ENCODE measurements around the gene OR7C1.
"Not testable (repeated sequence)": the region's sequence is repeated elsewhere in the genome, so short reads cannot be mapped to it uniquely, and the experiment has no call there.

The OR7C1 gene

DNA sequence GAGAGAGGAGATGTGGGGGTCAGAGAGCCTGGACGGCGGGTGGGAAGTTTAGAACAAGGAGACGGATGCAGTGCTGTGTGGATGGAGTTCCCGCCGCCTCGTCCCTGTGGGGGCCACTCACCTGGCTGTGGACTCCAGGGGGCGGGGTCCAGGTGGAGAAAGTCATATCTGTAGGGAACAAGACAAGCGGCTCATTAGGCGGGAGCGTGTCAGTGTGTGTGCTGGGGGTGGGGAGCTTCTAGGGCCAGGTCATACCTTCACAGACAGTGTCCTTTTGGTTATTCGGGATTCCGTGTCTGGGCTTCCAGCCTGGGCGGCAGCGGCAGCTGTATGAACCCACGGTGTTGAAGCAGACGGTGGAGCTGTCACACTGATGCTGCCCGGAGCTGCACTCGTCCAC, 69.6 kb downstream of the OR7C1 start:
- H3K36me3 Mint-ChIP-seq (ENCODE audit: low read depth); H3K4me1 Mint-ChIP-seq (ENCODE audit: low read depth); H3K27ac Mint-ChIP-seq; H3K27me3 Mint-ChIP-seq (ENCODE audit: low read depth); H3K4me3 Mint-ChIP-seq; H3K9me3 Mint-ChIP-seq: not testable (repeated sequence)

DNA sequence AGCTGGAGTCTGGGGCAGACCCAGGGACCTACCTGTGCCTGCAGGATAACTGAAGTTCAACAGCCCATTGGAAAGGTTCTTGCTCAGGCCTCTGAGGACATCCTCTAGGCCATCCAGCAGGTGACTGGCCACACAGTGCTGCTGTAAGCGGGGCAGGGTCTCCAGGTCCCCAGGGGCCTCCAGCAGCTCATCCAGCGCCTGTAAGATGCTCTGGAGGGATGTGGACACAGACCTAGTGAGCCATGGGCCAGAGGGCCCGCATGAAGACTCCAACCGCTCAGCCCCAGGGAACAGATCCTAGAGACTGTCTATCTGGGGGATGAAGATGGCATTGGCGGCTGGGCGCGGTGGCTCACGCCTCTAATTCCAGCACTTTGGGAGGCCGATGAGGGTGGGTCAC, 70.6 kb downstream of the OR7C1 start:
- Mint-ChIP-seq H3K9me3 (no peaks in the 10 kb centered on the region), H3K27ac (no peak overlapping the region), H3K4me3 (no peak overlapping the region), H3K4me1 (ENCODE audit: low read depth) (no peaks in the 10 kb centered on the region), H3K27me3 (ENCODE audit: low read depth) (no peaks in the 10 kb centered on the region), H3K36me3 (ENCODE audit: low read depth) (peaks cover 2% of the 10 kb centered on the region)

DNA sequence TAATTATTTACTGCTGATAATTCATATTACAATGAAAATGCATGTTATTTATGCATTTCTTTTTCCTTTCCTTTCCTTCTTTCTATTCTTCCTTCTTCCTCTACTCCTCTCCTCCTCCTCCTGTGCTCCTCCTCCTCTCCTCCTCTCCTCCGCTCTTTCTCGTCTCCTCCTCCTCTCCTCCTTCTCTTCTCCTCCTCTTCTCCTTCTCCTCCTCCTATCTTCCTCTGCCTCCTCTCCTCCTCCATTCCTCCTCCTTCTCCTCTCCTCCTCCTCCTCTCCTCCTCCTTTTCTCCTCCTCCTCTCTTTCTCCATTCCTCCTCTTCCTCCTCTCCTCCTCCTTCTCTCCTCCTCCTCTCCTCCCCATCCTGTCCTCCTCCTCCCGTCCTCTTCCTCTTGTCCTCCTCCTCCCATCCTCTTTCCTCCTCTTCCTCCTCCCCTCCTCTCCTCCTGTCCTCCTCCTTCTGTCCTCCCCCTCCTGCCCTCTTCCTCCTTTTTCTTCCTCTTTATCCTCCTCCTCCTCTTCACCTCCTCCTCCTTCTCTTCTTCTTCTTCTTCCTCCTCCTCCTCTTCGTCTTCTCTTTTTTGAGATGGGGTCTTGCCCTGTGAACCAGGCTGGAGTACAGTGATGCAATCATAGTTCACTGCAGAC, 71.4 kb downstream of the OR7C1 start:
- Mint-ChIP-seq H3K27ac (no peak overlapping the region), H3K9me3 (no peaks in the 10 kb centered on the region), H3K4me3 (no peak overlapping the region), H3K36me3 (ENCODE audit: low read depth) (peaks cover 2% of the 10 kb centered on the region), H3K4me1 (ENCODE audit: low read depth) (no peaks in the 10 kb centered on the region), H3K27me3 (ENCODE audit: low read depth) (no peaks in the 10 kb centered on the region)

DNA sequence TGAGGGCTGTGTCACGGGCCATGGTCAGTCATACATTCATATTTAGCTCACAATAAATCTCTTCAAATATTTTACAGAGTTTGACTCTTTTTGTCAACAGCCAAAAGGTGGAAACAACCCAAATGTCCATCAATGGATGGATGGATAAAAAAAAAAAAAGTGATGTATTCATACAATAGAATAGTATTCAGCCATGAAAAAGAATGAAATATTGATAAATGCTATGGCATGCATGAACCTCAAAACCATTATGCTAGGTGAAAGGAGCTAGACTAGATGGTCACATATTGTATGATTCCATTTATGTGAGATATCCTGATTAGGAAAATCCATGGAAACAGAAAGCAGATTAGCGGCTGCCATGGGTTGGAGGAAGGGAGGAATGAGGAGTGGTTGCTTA, 72.9 kb downstream of the OR7C1 start:
- Mint-ChIP-seq H3K9me3 (no peaks in the 10 kb centered on the region), H3K4me1 (ENCODE audit: low read depth) (no peaks in the 10 kb centered on the region), H3K27ac (no peak overlapping the region), H3K36me3 (ENCODE audit: low read depth) (peaks cover 2% of the 10 kb centered on the region), H3K4me3 (no peak overlapping the region), H3K27me3 (ENCODE audit: low read depth) (no peaks in the 10 kb centered on the region)

DNA sequence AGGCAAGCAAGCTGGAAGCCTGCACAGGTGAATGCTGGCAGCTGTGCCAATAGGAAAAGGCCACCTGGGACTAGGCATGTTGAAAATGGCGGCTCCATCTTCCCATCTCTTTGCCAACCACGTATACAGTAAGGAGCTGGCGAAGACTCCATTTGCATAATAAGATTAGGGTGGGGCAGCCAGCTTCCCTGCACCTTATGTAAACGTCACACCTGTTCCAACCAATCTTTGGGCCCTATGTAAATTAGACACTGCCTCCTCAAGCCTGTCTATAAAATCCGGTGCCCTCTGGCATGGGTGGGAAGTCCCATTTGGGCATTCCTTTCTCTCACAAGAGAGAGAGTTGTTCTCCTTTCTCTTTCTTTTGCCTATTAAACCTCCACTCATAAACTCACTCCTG, 73.4 kb downstream of the OR7C1 start:
- Mint-ChIP-seq H3K4me1 (ENCODE audit: low read depth) (no peaks in the 10 kb centered on the region), H3K27me3 (ENCODE audit: low read depth) (no peaks in the 10 kb centered on the region), H3K9me3 (no peaks in the 10 kb centered on the region), H3K27ac (no peak overlapping the region), H3K4me3 (no peak overlapping the region), H3K36me3 (ENCODE audit: low read depth) (peaks cover 2% of the 10 kb centered on the region)

DNA sequence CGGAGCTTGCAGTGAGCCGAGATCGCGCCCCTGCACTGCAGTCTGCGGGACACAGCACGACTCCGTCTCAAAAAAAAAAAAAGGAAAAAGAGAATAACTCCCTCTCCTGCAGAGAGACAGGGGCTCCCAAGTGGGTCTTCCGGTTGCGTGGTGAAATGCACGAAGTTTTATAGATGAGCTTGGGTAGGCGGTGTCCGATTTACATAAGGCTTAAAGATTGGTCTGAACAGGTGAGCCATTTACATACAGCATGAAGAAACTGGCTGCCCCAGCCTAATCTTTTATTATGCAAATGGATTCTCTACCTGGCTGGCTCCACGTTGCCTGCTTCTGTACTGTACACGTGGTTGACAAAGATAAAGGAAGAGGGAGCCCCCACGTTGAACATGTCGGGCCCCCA, 76.2 kb downstream of the OR7C1 start:
- H3K27ac Mint-ChIP-seq = no peak overlapping the region
- H3K9me3 Mint-ChIP-seq = no peaks in the 10 kb centered on the region
- H3K4me1 Mint-ChIP-seq (ENCODE audit: low read depth) = no peaks in the 10 kb centered on the region
- H3K27me3 Mint-ChIP-seq (ENCODE audit: low read depth) = no peaks in the 10 kb centered on the region
- no peak overlapping the region for H3K4me3 Mint-ChIP-seq
- no peaks in the 10 kb centered on the region for H3K36me3 Mint-ChIP-seq (ENCODE audit: low read depth)

DNA sequence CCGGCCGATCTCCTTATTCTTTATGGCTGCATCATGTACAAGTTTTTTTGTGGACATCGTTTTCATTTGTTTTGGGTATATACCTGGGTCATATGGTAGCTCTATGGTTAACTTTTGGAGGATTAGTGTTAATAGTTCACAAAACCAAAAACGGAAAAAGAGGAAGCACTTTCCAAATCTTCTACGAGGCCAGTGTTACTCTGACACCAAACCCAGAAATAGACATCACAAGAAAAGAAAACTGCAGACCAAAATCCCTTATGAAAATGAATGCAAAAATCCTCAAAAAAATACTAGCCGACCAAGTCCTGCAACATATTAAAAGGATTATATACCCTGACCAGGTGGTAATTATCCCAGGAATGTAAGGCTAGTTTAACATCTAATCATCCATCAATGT, 86.4 kb downstream of the OR7C1 start:
- Mint-ChIP-seq H3K4me3 (no peak overlapping the region), H3K27ac (no peak overlapping the region), H3K4me1 (ENCODE audit: low read depth) (no peaks in the 10 kb centered on the region), H3K9me3 (no peaks in the 10 kb centered on the region), H3K36me3 (ENCODE audit: low read depth) (no peaks in the 10 kb centered on the region), H3K27me3 (ENCODE audit: low read depth) (no peaks in the 10 kb centered on the region)

Measured in T-helper 1 cell treated with Interleukin-12 subunit alpha and Interleukin-12 subunit beta and Interleukin-4 antibody, amounts not matched to agents 30 μg/mL and 1 μg/mL, for 36 hours (primary cell).